ENCODE measurements around the gene RUNX1. TPM values are rescaled to one million over a fixed set of nuclear protein-coding genes. Genes with fewer than 3 reads are reported as not detected.
A peak's percentile ranks its signal among the peaks of the same experiment; 100 is the strongest.

Gene RUNX1
- total and polyA plus RNA-seq, 2 donors (not counting 1 experiment from before 2014, with no cell fraction given) = 26.3 to 73.0 TPM

- peaks cover 49 to 59% of the 10 kb centered on the region in 2 donors for H3K4me1 ChIP-seq (ENCODE audit: control insufficient read depth in 2 of 2, insufficient read depth in 2 of 2, low read length in 2 of 2)
- CTCF ChIA-PET = interaction anchor here (1.3 to 11.6 kb wide), 3 partner anchors 139 to 516 kb away, joined by 3 to 131 read pairs (median 42); partner anchors contain the start of gene RUNX1
- TF ChIP-seq CTCF (IDR thresholded peaks at IDR 0.05) (no peak), EZH2 (IDR thresholded peaks at IDR 0.05; ENCODE audit: borderline replicate concordance, insufficient read depth, low read depth, low read length, poor library complexity, severe bottlenecking) (no peak)
- H3K27me3 Mint-ChIP-seq = no peaks in the 10 kb centered on the region
- H3K27ac Mint-ChIP-seq = peak overlapping the region; percentile 17
- peaks cover 37% of the 10 kb centered on the region for H3K79me2 ChIP-seq (ENCODE audit: control insufficient read depth, insufficient read depth, low read length)
- H3K27me3 ChIP-seq (replicated peaks in 1 of 4; ENCODE audit: control extremely low read depth in 1 of 4, control insufficient read depth in 3 of 4, insufficient read depth in 4 of 4, low read length in 3 of 4) = no peaks in the 10 kb centered on the region
- H3K4me2 ChIP-seq (replicated peaks; ENCODE audit: low read depth, low read length, poor library complexity, severe bottlenecking) = no peak overlapping the region
- intact Hi-C loops (cut with micrococcal nuclease) = loop anchor here (10.0 kb wide), 2 partner anchors 640 to 1050 kb away; no protein-coding TSS in a partner anchor
- POLR2A ChIA-PET = no interaction called here
- H2AFZ ChIP-seq (ENCODE audit: insufficient read depth, low read depth, low read length, poor library complexity, severe bottlenecking) = no peak overlapping the region
- H3K36me3 ChIP-seq (replicated peaks in 1 of 2; ENCODE audit: control extremely low read depth in 1 of 2, control insufficient read depth in 1 of 2, extremely low read depth in 1 of 2, insufficient read depth in 2 of 2, low read length in 1 of 2) = peaks cover 6 to 10% of the 10 kb centered on the region in 2 experiments
- peaks cover 57% of the 10 kb centered on the region for H3K4me1 Mint-ChIP-seq
- H3K9me3 ChIP-seq (ENCODE audit: control extremely low read depth in 1 of 3, control insufficient read depth in 2 of 3, insufficient read depth in 1 of 3, low read length in 2 of 3) = no peaks in the 10 kb centered on the region
- WGBS (ENCODE audit: insufficient coverage) = no CpG with 5 or more reads among the region's 3 CpGs
- peaks cover 16% of the 10 kb centered on the region for H4K20me1 ChIP-seq (ENCODE audit: control insufficient read depth, insufficient read depth, low read length, poor library complexity, severe bottlenecking)
- ATAC-seq (ENCODE audit: low read depth) (no peak), DNase-seq (no peak)
- no peak overlapping the region for H3K9ac ChIP-seq (ENCODE audit: low read length)
- H3K27ac ChIP-seq (ENCODE audit: low read length in 2 of 2) = peak overlapping the region in 1 of 2 donors; percentile 43
- H3K9me3 Mint-ChIP-seq (ENCODE audit: insufficient read depth) = no peaks in the 10 kb centered on the region
- H3K4me3 ChIP-seq (ENCODE audit: control extremely low read depth in 1 of 5, extremely low read depth in 1 of 5, insufficient read depth in 1 of 5, low read depth in 2 of 5, low read length in 4 of 5) = no peak overlapping the region
- H3K4me3 Mint-ChIP-seq = no peak overlapping the region
Observed at GRCh38 chr21:34884346-34884929, 164.7 kb downstream of the RUNX1 start.

Measured in B cell (primary cell).